H1 (cell line): ENCODE data around the gene PARG. TPM values are rescaled to one million over a fixed set of nuclear protein-coding genes. Genes with fewer than 3 reads are reported as not detected.

ENCODE experiments used
- CHD2 ChIP-seq: IDR thresholded peaks from 2 replicates; pipeline ENCODE4 v1.6.1; 2012; ENCODE audit warnings: low read length, improper control_type of control experiment
- CHD7 ChIP-seq: fragments of 300-600 bp; sonication (generic); IDR thresholded peaks from 2 replicates; pipeline ENCODE4 v1.7.1; 2012; ENCODE audit warnings: low read length, moderate library complexity, mild to moderate bottlenecking, inconsistent platforms; ENCODE audit not compliant: insufficient replicate concordance
- CTBP2 ChIP-seq: IDR thresholded peaks from 2 replicates; pipeline ENCODE4 v1.7.0; 2011; ENCODE audit warnings: borderline replicate concordance, mild to moderate bottlenecking, moderate library complexity, mixed read lengths, low read length; ENCODE audit not compliant: insufficient read depth, insufficient read length
- GTF2F1 ChIP-seq: IDR thresholded peaks from 2 replicates; pipeline ENCODE4 v1.6.1; 2012; ENCODE audit warnings: low read depth, low read length, improper control_type of control experiment, borderline replicate concordance
- NRF1 ChIP-seq: IDR thresholded peaks from 2 replicates; pipeline ENCODE4 v1.6.1; 2011; ENCODE audit warnings: mild to moderate bottlenecking, low read depth, low read length, improper control_type of control experiment
- SIRT6 ChIP-seq: IDR thresholded peaks from one replicate; pipeline ENCODE4 v1.7.1; 2012; ENCODE audit warnings: low read length, inconsistent platforms
- ZNF274 ChIP-seq: IDR thresholded peaks from 2 replicates; pipeline ENCODE4 v1.7.0; 2012; ENCODE audit warnings: low read length, borderline replicate concordance; ENCODE audit errors: extremely low read depth
- polyA plus RNA-seq, 7 experiments: library from polyadenylated mRNA; depleted of rRNA in 3 of 7; stranded (reverse) in 5 of 7; unstranded in 2 of 7; fragments of >200 nt in 5 of 7; fragments of 200-250 nt in 2 of 7; gene quantifications; 1 replicate in 5 of 7; 2 replicates in 1 of 7; 4 replicates in 1 of 7; pipeline versions ENCODE4 v1.2.1 to v1.2.3, GENCODE V29; 2011 to 2013; ENCODE audit warnings: missing spikeins in 2 of 7, mixed read lengths in 2 of 7
- total RNA-seq: library from RNA; stranded (reverse); fragmentation: NEBNext Ultra II Directional; extraction: Animal tissue kit (Norgen Biotek cat#: 25700); gene quantifications from 2 replicates; pipeline ENCODE4 v1.2.1, GENCODE V29; 2021

PARG gene
- total and polyA plus RNA-seq, 2 of the 8 experiments (the other 6 are each of a cell fraction or from before 2014, with no cell fraction given) = 13.3 to 56.2 TPM

DNA sequence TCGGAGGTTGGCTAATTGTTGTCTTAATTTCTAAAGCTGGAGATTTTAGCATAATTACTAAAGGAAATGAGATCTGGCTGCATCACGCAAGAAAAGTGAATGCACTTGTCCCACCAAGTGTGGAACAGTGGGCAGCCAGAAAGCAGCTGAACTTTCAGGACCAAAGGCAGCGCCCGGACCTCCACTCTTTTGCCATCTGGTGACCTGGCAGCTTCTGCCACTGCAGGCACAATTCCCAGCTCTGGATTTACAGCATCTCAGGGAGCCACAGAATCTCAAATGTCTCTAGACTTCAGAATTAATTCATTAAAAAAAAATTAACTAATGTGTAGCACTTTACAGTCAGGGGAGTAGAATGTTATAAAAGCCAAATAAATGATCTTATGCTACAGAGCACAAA lies 165.0 kb downstream of the PARG start (continued):
- no peak for TF ChIP-seq CHD7
- TF ChIP-seq NRF1 = no peak
- no peak for TF ChIP-seq ZNF274
- TF ChIP-seq CTBP2 = no peak
- TF ChIP-seq CHD2 = no peak
- no peak for TF ChIP-seq GTF2F1
- no peak for TF ChIP-seq SIRT6
